GM18505 (cell line): ENCODE data around the gene CLSTN2.

Source experiments
- ATAC-seq: cut with Tn5 transposase; IDR thresholded peaks from one replicate; pipeline ENCODE4 v1.9.1; 2021; ENCODE audit not compliant: unreplicated experiment
- POLR2A ChIP-seq: IDR thresholded peaks from 4 replicates; pipeline ENCODE4 v1.6.1; 2011; ENCODE audit warnings: borderline replicate concordance; ENCODE audit not compliant: insufficient read depth, insufficient read length; ENCODE audit errors: extremely low read depth

CLSTN2 gene

DNA sequence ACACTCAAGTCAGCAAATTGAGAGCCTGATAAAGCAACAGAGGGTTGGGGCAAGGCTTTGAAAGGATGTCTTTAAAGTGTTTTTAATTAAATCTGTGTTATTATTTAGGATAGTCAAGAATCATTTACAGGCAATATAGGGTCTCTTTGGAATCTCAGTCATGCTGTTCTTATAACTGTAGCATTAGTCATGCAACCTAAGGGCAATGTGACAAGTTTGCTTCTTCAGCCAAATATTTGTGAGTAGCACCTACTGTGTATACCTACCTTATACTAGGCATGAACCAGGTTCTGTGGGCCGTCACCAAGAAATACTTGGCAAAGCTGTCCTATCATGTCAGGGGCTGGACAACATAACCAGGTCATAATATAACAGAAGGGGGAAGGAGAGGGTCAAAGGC is 558.3 kb downstream of the CLSTN2 start:
- no peak for ATAC-seq
- no peak for TF ChIP-seq POLR2A

DNA sequence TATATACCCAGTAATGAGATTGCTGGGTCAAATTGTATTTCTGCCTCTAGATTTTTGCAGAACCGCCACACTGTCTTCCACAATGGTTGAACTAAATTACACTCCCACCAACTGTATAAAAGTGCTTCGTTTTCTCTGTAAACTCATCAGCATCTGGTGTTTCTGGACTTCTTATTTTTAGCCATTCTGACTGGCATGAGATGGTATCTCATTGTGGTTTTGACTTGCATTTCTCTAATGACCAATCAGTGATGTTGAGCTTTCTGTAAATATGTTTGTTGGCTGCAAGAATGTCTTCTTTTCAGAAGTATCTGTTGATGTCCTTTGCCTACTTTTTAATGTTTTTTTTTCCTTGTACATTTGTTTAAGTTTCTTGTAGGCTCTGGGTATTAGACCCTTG is 560.0 kb downstream of the CLSTN2 start:
- no peak for ATAC-seq
- TF ChIP-seq POLR2A: no peak

DNA sequence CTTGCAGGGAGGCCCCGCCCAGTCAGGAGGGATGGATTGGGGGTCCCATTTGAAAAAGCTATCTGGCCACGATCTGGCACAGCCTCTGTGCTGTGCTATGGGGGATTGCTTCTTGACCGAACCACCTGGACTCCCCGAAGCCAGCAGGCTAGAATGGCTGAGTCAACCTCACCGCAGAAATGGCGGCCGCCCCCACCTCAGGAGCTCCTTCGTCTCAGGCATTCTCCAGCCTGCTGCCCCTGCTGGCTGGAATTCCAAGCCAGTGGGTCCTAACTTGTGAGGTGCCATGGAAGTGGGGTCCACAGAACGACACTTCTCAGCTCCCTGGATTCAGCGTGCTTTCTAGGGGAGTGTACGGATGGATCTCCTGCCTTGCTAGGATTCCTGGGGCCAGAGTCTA is 562.3 kb downstream of the CLSTN2 start:
- no peak for ATAC-seq
- TF ChIP-seq POLR2A: no peak

DNA sequence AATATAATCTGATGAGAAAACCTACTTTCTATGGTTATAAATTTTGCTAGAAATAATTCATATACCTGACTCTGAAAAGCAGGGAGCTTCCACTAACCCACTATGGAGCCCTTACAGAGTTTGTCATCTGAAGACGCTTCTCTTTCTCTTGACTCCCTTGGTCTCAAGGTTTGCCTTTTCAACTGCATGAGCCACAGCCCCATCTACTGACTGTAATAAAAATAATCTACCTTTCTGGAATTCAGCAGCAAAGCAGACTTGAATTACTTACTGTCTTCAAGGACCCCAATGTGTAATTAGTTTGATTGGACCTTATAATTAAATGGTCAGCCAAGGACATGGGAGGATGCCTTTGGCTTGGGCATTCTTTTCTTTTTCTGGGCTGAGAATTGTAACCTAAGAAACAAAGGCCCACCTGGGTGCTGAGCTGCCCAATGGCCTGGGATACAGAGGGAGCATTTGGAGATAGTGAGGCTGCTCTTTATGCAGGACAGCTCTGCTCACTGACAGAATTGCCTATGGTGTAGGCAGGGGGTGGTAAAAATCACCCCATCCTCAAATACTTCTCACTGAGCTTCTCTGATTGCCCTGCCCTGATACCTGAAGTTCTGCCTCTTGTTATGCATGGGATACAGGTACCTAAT is 564.3 kb downstream of the CLSTN2 start:
- no peak for ATAC-seq
- TF ChIP-seq POLR2A: no peak

DNA sequence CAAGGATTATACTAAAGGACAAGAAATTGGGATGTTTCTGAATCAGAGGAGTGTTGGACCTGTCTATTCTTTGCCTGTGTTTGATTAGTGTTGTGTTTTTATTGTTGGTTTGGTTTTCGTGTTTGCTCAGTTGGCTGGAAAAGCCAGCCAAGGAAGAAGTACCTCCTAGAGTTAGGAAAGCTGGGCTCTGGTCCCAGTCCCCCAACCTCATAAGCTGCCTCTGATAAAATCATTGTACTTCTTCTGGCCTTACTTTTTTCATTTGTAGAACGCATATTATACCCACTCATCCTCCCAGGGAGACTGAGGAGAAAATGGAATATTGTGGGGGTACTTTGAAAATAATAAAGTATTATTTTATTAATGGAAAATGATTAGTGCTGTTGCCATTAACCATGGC is 565.5 kb downstream of the CLSTN2 start:
- no peak for ATAC-seq
- TF ChIP-seq POLR2A: no peak

DNA sequence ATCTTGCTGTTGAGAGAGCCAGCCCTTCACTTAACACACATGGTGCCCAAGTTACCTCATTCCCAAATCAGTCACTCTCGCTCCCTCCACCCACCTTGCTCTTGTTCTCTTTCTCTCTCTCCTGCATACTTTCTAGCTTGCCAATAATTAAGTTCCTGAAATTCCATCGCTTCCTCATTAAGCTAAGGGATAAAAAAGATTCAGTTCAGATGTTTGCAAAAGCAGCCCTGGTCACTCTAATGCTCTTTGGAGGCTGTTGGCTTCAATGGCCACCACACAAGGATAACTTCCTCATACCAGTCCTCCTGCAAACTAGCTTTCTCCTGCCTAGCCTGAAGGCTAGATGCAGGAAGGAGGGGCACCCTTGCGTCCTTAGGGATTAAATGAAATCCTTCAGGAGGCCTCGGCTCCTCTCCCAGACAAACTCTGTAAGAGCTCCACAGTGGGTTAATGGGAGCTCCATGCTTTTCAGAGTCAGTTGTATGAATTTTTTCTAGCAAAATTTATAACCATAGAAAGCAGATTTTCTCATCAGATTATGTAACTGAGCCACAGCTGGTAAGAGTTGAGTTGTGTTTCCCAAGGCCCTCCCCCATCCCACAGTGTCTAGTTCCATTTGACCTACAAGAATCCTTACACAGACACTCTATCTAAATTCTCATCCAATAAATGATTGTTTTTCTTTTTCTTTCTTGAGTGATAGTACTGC is 566.2 kb downstream of the CLSTN2 start:
- no peak for TF ChIP-seq POLR2A
- ATAC-seq: no peak

DNA sequence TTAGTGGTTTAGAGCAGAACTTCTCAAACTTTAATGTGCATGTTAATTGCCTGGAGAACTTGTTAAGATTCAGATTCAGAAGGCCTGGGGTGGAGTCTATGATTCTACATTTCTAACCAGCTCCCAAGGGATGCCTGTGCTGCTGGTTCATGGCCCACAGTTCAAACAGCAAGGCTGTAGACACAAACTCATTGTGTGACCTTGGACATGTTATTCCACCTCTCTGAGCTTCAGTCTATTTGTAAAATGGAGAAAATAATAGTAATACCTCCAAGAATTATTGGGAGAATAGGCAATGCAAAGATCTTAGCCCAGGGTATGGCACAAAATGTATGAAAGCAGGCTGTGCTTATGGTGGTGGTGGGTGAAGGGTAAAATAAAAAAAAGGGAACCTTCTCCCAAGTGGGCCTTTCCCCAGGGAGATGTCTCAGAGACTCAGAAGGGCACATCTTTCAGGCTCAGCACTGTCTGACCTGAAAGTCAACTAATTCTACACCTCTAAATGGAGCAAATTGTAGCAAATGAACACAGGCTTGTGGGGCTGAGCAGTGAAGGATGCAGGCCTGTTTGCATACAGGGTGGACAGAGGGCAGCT is 566.9 kb downstream of the CLSTN2 start:
- TF ChIP-seq POLR2A: no peak
- ATAC-seq: no peak

DNA sequence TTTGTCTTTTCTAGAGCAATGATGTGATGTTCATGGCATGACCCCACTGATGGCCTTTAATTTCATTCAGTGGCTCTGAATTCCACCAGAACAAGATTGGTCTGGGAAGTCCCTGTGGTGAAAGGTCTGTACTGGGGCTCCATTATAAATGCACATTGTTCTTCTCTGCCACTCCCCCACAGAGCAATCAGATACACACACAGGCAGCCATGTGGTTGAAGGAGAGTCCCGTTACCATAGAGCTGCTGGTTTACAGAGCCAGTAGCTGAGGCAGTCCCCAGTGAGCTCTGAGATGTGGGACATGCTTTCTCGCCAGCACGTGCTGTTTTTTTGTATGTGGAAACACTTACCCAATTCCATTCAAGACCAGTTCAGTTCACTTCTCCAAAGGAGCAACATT is 570.2 kb downstream of the CLSTN2 start:
- no peak for ATAC-seq
- TF ChIP-seq POLR2A: no peak

DNA sequence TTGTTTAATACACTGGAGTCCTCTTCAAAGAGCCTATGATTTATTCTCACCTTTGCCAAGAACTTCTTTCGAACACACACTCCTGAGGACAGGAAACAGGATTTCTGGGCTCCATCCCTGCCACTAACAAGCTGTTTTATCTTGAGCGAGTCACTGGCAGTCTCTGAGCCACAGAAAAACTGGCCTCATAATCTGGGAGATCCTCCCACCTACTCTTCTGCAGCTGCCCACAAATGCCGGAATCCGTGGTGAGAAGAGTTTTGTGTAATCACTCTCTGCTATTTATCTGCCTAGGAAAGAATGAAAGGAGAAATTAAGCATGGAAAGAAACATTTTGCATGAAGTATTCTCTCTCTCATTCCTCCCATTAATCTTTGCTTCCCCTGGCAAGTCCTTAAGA is 570.9 kb downstream of the CLSTN2 start:
- no peak for TF ChIP-seq POLR2A
- ATAC-seq: no peak

DNA sequence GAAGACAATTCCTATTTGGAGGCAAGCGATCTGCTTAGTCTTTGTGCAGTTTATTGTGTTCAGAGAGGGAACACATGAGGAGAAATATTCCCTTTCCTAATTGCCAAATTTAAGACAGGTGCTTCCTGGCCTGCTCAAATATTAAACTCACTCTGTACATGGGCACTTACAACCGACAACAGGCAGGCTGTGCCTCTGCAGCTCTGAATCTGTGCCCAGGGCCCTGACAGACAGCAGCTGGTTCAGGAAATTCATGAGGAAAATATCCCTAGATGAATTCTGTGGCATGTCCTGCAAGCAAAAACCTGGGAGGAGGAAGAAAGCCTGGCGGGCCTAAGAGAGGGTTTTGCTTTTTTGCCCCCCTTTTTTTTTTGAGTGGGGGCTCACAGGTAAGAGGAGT is 573.6 kb downstream of the CLSTN2 start:
- no peak for ATAC-seq
- TF ChIP-seq POLR2A: no peak

DNA sequence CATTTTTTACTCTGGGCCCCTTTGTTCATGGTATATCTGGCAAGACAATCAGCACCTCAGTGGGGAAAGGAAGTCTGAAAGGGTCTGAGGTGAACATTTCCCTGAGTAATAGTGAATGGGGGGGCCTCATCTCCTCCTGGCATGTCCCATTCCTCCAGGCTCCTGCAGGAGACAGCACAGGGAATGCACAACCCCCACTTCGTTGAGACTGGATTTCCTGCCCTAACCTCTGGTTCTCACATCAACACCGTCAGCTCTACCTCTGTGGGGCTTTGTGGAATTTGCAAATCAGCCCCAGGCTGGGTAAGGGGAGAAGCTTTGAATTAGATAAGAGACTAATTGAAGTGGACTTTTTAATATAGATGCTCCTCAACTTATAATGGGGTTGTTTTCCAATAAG is 574.5 kb downstream of the CLSTN2 start:
- ATAC-seq: no peak
- no peak for TF ChIP-seq POLR2A

DNA sequence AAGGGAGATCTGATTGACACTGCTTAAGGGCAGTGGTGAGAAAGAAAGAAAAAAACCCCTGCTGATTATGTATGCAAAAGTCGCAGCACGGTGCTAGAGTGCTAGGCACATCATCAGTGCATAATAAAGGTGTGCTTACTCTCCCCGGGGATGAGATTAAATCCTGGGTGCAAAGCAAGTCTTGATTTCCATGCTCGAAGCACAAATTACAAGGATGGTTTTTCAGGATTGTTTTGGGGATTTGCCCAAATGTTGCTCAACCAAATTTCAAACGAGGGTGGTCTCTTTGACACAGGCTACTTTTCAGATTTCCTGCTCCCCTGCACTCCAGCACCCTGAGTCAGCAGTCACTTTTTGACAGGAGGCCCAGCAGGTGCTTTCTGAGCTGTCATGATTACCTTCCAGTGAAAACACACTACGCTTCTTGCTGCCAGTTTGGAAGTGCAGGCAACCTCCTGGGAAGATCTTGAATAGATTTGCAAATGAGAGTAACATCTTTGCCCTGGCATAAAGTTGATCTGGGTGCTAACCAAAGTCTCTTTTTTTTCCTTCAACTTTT is 575.4 kb downstream of the CLSTN2 start:
- ATAC-seq: no peak
- TF ChIP-seq POLR2A: no peak

DNA sequence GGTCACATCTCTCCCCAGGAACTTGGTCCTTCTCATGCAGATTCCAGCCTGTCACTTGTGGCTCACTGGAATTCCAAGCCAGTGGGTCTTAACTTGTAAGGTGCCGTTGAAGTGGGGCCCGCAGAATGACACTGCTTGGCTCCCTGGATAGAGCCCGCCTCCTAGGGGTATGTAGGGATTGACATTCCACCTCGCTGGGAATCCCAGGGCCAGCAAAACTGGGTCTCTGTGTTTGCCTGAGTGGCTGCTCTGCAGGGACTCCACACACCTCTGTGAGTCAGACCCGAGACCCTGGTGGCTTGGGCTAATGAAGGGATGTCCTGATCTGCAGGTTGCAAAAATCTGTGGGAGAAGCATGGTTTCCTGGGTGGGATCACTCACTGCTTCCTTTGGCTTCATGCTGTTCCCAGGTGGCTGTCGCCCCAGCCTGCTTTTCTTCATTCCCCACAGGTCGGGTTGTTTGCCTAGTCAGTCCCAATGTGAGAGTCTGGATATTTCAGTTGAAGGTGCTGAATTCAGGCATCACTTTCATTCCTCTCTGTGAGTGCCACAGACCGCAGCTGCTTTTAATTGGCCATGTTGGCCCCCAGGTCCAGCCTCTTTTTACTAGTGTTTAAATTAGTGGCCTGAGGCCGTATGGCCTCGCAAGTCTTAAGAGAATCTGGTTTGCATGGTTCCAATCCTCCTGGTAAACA is 586.9 kb downstream of the CLSTN2 start:
- ATAC-seq: no peak
- TF ChIP-seq POLR2A: no peak
